ENCODE results near the gene DCUN1D2.

DNA sequence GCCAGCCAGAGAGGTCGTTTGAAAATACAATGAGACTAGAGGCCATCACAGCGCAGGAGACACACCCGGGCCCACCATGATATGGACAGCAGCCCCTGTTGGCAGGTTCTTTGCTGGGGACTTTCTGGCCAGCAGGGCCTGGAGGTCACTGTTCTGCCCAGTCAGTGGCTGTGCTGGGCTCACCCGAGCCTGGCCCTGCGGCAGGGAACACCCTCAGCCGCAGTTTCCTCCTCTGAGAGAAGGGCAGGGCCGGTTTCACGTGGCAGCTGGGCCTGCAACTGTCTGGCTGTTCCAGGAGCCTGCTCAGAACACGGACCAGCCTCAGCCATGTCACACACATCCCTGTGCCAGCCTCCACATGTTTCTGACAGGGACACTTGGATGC, 76.6 kb downstream of the DCUN1D2 start:
- no peak for TF ChIP-seq CTCF (IDR thresholded peaks at IDR 0.05)
- TF ChIP-seq POLR2A (IDR thresholded peaks at IDR 0.05), result no peak

Measured in Peyer's patch (tissue), 4 donors.